Measurements from ENCODE around the gene C1QTNF9B. TPM values are rescaled to one million over a fixed set of nuclear protein-coding genes. Genes with fewer than 3 reads are reported as not detected.
"Not testable (repeated sequence)": the region's sequence is repeated elsewhere in the genome, so short reads cannot be mapped to it uniquely, and the experiment has no call there.

Gene C1QTNF9B
- total RNA-seq, 2 donors from 2014 or later = 2.4 TPM; not detected in 1

DNA sequence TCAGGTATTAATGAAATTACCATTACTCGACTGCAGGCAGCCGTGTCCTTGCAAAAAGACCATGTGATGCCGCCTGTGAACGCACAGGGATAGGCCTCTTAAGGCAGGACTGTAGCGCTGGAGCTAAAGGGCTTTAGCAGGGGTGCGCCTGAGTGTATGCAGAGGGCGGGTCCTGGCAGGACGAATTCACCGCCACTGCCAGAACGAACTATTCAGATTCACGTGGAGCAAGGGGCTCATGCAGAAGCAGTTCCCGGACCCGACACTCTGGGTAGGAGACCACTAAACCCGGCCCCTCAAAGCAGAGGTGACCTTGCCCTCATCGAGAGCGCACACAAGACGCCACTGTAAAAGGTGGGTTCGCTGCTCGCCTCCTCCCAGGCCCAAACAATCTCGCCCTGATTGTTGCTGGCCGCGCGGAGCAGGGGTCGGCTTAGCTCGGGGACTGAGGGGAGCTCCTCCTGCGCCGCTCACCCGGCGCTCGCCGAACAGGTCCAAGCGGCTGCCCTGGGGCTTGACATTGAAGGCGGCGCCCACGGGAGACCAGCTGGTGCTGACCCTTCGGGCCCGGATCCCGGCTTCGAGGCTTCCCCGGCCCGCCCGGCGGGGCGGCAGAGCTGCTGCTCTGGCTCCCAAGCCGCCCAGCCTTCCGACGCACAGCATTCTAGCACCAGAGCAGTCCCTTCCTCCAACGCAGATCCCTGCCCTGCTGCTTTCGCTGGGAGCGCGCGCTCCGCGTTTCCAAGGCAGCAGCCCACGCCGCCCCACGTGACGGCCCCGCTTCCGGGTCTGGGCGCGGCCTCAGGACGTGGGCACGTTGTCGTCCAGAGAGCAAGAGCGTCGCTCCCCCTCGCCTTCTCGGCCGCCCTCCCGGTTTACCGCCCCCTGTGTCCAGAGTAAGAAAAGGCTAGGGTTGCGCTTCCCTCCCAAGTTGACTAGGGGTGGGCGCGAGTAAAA, 8.4 kb downstream of the C1QTNF9B start, which contains the start of gene MIPEP:
MIPEP (minus strand) TSS at position 743 of the 957 bp plus-strand sequence; CDS start at position 663, 80 bp downstream.
- under 1% methylated on average over 63 of the region's 75 CpGs for WGBS
- Histone ChIP-seq H3K4me3 (peak within 1 kb of the TSS; percentile 81 to 82), H3K27me3 (replicated peaks; ENCODE audit: insufficient read depth) (no peaks in the 10 kb centered on the region), H3K27ac (peak within 1 kb of the TSS; percentile 77 to 83), H3K36me3 (no peaks in the 10 kb centered on the region), H3K9me3 (no peaks in the 10 kb centered on the region), H3K4me1 (replicated peaks) (no peaks in the 10 kb centered on the region)
- intact Hi-C loops (cut with DNase I) = loop anchor here (5.0 kb wide), 1 partner anchor 422 kb away; no protein-coding TSS in a partner anchor
- DNase-seq (ENCODE audit: low spot score) = peak; percentile 92
- TF ChIP-seq, protein P1, sequence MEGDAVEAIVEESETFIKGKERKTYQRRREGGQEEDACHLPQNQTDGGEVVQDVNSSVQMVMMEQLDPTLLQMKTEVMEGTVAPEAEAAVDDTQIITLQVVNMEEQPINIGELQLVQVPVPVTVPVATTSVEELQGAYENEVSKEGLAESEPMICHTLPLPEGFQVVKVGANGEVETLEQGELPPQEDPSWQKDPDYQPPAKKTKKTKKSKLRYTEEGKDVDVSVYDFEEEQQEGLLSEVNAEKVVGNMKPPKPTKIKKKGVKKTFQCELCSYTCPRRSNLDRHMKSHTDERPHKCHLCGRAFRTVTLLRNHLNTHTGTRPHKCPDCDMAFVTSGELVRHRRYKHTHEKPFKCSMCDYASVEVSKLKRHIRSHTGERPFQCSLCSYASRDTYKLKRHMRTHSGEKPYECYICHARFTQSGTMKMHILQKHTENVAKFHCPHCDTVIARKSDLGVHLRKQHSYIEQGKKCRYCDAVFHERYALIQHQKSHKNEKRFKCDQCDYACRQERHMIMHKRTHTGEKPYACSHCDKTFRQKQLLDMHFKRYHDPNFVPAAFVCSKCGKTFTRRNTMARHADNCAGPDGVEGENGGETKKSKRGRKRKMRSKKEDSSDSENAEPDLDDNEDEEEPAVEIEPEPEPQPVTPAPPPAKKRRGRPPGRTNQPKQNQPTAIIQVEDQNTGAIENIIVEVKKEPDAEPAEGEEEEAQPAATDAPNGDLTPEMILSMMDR (IDR thresholded peaks at IDR 0.05) = peak; percentile 39 to 85 (median 64)
- TF ChIP-seq POLR2AphosphoS5 (IDR thresholded peaks at IDR 0.05) (peak; percentile 94), POLR2A (IDR thresholded peaks at IDR 0.05) (peak; percentile 77)

DNA sequence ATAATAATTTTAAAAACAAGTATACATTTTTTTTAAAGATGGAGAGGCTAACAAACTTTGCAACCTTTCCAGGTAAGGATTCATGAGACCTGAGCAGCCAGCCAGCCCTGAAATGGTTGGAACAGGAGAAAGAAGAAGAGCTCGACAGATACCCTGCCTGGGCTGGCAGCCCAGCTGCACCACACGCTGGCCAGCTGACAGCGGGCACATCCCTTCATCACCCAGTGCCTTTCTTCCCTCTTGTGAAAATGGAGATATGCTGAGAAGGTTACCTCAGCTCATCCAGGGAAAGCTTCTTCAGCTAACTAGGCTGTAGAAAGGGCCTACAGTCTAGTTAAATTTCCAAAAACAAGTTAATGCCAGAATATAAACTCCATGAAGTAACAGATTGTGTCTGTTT, 12.9 kb downstream of the C1QTNF9B start:
- DNase-seq (ENCODE audit: low spot score); H3K9me3 ChIP-seq; H3K4me3 ChIP-seq; H3K27me3 ChIP-seq (replicated peaks; ENCODE audit: insufficient read depth); H3K36me3 ChIP-seq; H3K4me1 ChIP-seq (replicated peaks); intact Hi-C loops (cut with DNase I); H3K27ac ChIP-seq: not testable (repeated sequence)
- WGBS = 87% methylated on average over 3 of the region's 3 CpGs

DNA sequence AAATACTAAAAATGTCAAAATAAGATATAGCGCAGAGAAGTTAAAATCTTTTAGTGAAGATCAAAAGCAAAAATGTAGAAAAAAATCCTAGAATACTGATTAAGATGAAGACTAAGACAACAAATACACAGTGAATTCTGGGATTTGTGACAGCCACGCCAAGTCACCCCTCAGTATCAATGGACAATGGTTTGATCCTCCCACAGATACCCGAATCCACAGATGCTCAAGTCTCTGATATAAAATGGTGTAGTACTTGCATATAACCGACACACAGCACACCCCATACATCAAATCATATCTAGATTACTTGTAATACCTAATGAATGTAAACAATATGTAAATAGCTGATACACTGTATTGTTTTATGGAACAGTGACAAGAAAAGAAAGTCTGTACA, 14.0 kb downstream of the C1QTNF9B start:
- no peaks in the 10 kb centered on the region for H3K9me3 ChIP-seq
- H3K4me3 ChIP-seq = no peak overlapping the region
- no peaks in the 10 kb centered on the region for H3K4me1 ChIP-seq (replicated peaks)
- no peak overlapping the region for H3K27ac ChIP-seq
- intact Hi-C loops (cut with DNase I) = no loop called here
- DNase-seq (ENCODE audit: low spot score) = no peak
- no peak for TF ChIP-seq POLR2AphosphoS5 (IDR thresholded peaks at IDR 0.05)
- TF ChIP-seq, protein P1 (IDR thresholded peaks at IDR 0.05) = no peak
- no peak for TF ChIP-seq POLR2A (IDR thresholded peaks at IDR 0.05)
- H3K27me3 ChIP-seq (replicated peaks; ENCODE audit: insufficient read depth) = no peaks in the 10 kb centered on the region
- no peaks in the 10 kb centered on the region for H3K36me3 ChIP-seq
- 86% methylated on average over 4 of the region's 4 CpGs for WGBS

DNA sequence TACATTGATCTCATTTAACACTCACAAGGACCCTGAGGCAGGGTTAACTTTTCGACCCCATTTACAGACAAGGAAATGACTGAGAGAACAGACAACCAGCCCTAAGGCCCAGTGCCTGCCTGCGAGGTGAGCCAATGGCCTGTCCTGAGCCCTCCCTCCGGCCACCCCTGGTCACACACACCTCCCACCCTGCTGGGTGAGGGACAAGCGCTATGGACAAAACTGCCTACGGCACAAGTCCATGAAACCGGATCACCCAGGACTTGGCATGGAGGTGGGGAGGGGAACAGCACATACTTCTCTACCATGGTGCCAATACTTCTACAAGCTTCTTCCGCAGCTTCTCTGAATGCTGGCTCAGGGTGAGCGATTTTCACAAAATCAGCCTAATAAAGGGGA, 15.9 kb downstream of the C1QTNF9B start:
- H3K36me3 ChIP-seq; H3K4me3 ChIP-seq; DNase-seq (ENCODE audit: low spot score); H3K27me3 ChIP-seq (replicated peaks; ENCODE audit: insufficient read depth); H3K4me1 ChIP-seq (replicated peaks); intact Hi-C loops (cut with DNase I); H3K9me3 ChIP-seq; H3K27ac ChIP-seq: not testable (repeated sequence)
- 93% methylated on average over 8 of the region's 8 CpGs for WGBS

DNA sequence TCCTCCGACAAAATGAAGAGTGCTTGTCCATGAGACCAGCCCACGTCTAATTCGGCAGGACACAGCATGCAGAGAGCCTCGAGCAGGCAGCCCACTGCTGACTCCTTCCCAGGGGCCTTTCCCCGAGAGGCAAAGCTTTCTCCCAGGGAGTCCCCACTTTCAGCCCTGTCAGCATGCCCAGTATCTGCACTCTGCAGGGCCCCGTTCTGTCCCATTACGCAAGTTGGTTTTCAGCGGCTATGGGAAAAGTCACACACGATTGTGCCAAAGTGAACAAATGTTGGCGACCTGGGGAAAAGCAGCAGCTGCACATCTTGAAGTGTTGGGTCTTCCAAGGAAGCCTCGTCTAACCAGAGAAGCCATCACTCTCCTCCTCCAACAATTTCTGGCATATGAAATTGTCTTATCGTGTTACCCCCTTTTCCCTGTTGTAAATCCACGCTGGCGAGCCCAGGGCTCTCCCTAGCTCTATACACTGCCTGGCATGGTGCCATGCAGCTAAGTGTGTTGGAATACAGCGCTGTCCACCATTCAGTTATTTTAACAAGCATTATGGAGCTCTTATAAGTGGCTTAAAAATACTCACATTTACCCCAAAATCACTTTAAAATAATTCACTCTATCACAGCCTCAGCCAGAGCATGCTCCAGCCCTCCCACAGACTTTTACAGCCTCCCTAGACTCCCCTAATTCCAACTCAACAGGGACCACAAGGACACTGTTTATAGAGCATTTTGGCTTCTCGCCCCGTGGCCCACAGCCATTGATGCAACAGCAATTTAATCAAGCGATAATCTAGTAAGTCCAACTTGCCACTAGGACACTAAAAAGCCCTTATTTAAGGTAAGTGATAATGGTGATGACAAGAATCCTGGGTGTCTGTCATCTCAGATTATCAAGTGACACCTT, 16.6 kb downstream of the C1QTNF9B start:
- H3K27me3 ChIP-seq (replicated peaks; ENCODE audit: insufficient read depth); H3K27ac ChIP-seq; H3K9me3 ChIP-seq; H3K4me3 ChIP-seq; DNase-seq (ENCODE audit: low spot score); H3K36me3 ChIP-seq; intact Hi-C loops (cut with DNase I); H3K4me1 ChIP-seq (replicated peaks): not testable (repeated sequence)
- 76% methylated on average over 13 of the region's 18 CpGs for WGBS

DNA sequence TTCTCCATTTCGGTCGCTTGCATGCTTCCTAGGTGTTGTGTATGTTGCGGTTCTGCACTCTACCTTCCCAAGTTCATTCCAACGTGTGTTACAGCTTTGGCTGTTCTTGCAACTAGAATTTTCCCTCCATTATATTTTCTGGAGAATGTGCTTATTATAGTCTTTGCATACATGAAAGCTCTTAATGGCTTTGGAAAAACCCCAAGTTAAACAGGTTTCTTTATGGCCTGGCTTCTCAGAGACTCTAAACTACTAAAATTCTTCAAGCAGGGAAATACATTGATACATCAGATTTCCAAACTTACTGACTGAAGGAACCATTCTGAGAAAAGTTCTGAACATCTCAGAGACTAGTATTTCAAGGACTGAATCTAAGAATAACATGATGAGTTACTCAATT, 20.0 kb downstream of the C1QTNF9B start:
- WGBS = 60% methylated on average over 4 of the region's 4 CpGs
- DNase-seq (ENCODE audit: low spot score) = no peak
- Histone ChIP-seq H3K27ac (no peak overlapping the region), H3K4me1 (replicated peaks) (no peaks in the 10 kb centered on the region), H3K4me3 (no peak overlapping the region), H3K27me3 (replicated peaks; ENCODE audit: insufficient read depth) (no peaks in the 10 kb centered on the region), H3K36me3 (no peaks in the 10 kb centered on the region), H3K9me3 (no peaks in the 10 kb centered on the region)
- intact Hi-C loops (cut with DNase I) = no loop called here
- TF ChIP-seq, protein P1 (IDR thresholded peaks at IDR 0.05) = no peak
- TF ChIP-seq POLR2AphosphoS5 (IDR thresholded peaks at IDR 0.05) (no peak), POLR2A (IDR thresholded peaks at IDR 0.05) (no peak)
